ENCODE results near the gene KDELR3.

- TF ChIP-seq, protein P1, sequence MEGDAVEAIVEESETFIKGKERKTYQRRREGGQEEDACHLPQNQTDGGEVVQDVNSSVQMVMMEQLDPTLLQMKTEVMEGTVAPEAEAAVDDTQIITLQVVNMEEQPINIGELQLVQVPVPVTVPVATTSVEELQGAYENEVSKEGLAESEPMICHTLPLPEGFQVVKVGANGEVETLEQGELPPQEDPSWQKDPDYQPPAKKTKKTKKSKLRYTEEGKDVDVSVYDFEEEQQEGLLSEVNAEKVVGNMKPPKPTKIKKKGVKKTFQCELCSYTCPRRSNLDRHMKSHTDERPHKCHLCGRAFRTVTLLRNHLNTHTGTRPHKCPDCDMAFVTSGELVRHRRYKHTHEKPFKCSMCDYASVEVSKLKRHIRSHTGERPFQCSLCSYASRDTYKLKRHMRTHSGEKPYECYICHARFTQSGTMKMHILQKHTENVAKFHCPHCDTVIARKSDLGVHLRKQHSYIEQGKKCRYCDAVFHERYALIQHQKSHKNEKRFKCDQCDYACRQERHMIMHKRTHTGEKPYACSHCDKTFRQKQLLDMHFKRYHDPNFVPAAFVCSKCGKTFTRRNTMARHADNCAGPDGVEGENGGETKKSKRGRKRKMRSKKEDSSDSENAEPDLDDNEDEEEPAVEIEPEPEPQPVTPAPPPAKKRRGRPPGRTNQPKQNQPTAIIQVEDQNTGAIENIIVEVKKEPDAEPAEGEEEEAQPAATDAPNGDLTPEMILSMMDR (conservative IDR thresholded peaks at IDR 0.05 in 1 of 2, IDR thresholded peaks at IDR 0.05 in 1 of 2; ENCODE audit: extremely low read depth in 1 of 2, insufficient read depth in 1 of 2, low read depth in 1 of 2, low read length in 2 of 2), result no peak
- TF ChIP-seq EZH2 (IDR thresholded peaks at IDR 0.05; ENCODE audit: borderline replicate concordance, low read length), result no peak
Measured at GRCh38 chr22:38461414-38462081, 6.3 kb upstream of the KDELR3 start.

Measured in mammary epithelial cell (primary cell).